ENCODE data around the gene TAF6L. TPM values are rescaled to one million over a fixed set of nuclear protein-coding genes. Genes with fewer than 3 reads are reported as not detected.

The TAF6L gene
- polyA plus RNA-seq, 1 experiment, result 8.9 TPM

DNA sequence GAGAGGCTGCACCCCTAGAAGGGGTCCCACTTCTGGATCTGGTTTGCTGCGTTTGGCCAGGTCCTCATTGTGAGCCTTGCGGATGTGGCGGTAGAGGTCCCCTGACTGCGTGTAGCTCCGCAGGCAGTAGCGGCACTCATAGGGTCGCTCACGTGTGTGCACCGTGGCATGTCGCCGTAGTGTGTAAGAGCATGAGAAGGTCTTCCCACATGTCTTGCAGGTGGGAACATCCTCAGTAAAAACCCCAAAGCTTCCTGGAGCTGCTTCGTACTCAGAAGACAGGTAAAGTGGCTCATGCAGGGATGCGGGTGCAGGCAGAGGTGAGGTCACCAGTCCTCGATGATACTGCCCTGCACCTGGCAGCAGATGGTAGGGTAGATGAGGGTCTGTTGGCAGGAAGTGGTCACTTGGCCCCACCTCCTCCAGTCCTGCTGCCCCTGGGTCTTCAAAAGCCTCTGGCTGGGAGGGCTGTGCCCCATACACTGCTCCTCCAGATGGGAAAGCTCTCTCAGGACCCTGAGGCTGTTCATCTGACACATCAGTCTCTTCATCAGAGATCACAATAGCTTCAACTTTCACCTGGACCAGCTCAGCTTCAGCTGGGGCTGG, 18.9 kb upstream of the TAF6L start:
- ChIA-PET POLR2A (interaction anchor here (1.0 kb wide), 1 partner anchor 12 kb away, joined by 8 read pairs; no protein-coding TSS in a partner anchor), CTCF (interaction anchor here (3.3 kb wide), 1 partner anchor 34 kb away, joined by 14 read pairs; no protein-coding TSS in a partner anchor)
- TF ChIP-seq, protein P1, sequence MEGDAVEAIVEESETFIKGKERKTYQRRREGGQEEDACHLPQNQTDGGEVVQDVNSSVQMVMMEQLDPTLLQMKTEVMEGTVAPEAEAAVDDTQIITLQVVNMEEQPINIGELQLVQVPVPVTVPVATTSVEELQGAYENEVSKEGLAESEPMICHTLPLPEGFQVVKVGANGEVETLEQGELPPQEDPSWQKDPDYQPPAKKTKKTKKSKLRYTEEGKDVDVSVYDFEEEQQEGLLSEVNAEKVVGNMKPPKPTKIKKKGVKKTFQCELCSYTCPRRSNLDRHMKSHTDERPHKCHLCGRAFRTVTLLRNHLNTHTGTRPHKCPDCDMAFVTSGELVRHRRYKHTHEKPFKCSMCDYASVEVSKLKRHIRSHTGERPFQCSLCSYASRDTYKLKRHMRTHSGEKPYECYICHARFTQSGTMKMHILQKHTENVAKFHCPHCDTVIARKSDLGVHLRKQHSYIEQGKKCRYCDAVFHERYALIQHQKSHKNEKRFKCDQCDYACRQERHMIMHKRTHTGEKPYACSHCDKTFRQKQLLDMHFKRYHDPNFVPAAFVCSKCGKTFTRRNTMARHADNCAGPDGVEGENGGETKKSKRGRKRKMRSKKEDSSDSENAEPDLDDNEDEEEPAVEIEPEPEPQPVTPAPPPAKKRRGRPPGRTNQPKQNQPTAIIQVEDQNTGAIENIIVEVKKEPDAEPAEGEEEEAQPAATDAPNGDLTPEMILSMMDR (IDR thresholded peaks at IDR 0.05; ENCODE audit: low read depth, low read length), result no peak
- Histone ChIP-seq H3K27me3 (ENCODE audit: control insufficient read depth, insufficient read depth, low read length) (no peaks in the 10 kb centered on the region), H3K27ac (ENCODE audit: low read depth, low read length) (no peak overlapping the region), H3K4me3 (ENCODE audit: low read depth, low read length) (no peak overlapping the region), H3K9me3 (ENCODE audit: control insufficient read depth, insufficient read depth, low read length) (no peaks in the 10 kb centered on the region)
- no peak for DNase-seq (ENCODE audit: low read depth, low spot score)

DNA sequence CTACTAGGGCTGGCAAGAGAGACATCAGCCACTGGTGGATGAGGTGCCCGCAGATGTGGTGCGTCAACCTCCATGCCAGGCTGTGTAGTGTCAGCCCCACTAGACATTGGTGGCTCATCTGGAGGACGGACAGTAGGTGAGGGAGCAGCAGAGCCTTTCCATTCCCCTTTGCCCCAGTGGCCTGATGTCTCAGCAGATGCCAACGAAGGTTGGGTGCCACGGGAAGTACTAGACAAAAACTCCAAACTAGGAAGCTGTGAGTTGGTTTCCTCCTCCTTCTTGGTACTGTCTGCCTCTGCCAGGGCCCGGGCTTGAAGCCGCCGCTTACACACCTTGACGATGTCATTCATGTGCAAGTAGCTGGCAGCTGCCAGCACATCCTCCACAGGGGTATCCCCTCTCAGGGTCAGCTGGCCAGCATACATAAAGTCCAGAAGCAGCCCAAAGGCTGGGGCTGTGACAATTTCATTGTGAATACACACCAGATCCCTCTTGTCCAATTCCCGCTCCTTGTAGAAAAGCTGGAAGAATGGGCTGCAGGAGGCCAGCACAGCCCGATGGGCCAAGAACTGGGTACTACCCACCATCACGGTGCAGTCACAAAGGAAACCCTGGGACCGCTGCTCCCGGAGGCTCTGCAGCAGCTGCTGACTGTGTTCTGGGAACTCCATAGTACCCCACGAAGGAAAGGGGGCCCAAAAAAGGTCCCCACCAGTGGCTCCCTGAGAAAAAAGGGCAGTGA, 18.0 kb upstream of the TAF6L start:
- TF ChIP-seq, protein P1 (IDR thresholded peaks at IDR 0.05; ENCODE audit: low read depth, low read length), result no peak
- CTCF ChIA-PET, result interaction anchor here (0.7 to 3.3 kb wide), 4 partner anchors 8 to 72 kb away, joined by 3 to 14 read pairs (median 8); partner anchors contain the start of gene POLR2G
- Histone ChIP-seq H3K27ac (ENCODE audit: low read depth, low read length) (no peak overlapping the region), H3K27me3 (ENCODE audit: control insufficient read depth, insufficient read depth, low read length) (no peaks in the 10 kb centered on the region), H3K4me3 (ENCODE audit: low read depth, low read length) (peak overlapping the region; percentile 94), H3K9me3 (ENCODE audit: control insufficient read depth, insufficient read depth, low read length) (no peaks in the 10 kb centered on the region)
- POLR2A ChIA-PET, result interaction anchor here (0.6 to 1.8 kb wide), 22 partner anchors 9 to 239 kb away, joined by 3 to 31 read pairs (median 4); partner anchors contain the start of genes C11orf98, CSKMT, EEF1G and HNRNPUL2
- DNase-seq (ENCODE audit: low read depth, low spot score), result no peak

DNA sequence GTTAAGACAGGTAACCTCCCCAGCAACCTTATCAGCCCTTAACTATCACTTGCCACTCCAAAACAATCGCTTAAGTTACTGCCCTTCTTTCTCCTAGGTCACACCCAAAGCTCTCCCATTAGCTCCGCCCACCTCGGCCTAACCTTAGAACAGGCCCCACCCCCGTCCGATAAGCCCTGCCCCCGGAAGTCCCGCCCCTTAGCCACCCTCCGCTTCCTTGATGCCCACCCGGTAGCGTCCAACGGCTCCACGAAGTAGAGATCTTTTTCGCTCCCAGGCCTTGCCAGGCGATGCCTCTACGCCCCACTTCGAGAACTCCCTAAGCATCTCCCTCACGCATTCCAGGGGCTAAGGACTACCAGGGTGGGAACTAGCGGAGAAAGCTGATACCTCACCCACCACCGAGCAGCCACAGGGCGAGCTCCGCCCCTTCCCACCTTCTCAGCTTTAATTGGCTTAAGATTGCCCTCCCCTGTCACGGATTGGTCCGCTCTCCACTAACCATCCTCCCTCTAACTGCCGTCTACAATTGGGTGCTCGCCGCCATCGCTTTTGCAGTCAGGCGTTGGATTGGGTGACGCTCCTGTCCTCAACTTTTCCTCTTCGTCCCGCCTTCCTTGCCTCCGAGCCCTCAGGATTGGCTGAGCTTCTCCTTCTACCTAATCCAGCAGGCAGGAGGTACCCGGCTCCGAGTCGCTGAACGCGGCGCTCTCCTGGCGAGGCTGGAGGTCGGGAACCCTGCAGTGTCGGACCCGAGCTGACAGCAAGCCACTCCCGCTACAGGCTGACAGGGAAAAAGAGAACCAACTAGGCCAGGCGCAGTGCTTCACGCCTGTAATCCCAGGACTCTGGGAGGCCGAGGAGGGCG, 17.2 kb upstream of the TAF6L start, which contains the start of gene ZBTB3:
TSS of gene ZBTB3 (minus strand) at position 425 of the 868 bp plus-strand sequence. CDS start 496 bp downstream, outside the sequence.
- DNase-seq (ENCODE audit: low read depth, low spot score), result peak; percentile 97
- Histone ChIP-seq H3K27me3 (ENCODE audit: control insufficient read depth, insufficient read depth, low read length) (no peaks in the 10 kb centered on the region), H3K4me3 (ENCODE audit: low read depth, low read length) (peak within 1 kb of the TSS; percentile 94), H3K9me3 (ENCODE audit: control insufficient read depth, insufficient read depth, low read length) (no peaks in the 10 kb centered on the region), H3K27ac (ENCODE audit: low read depth, low read length) (peak within 1 kb of the TSS; percentile 80)
- ChIA-PET POLR2A (interaction anchor here (0.6 to 1.8 kb wide), 29 partner anchors 8 to 249 kb away, joined by 3 to 31 read pairs (median 4); partner anchors contain the start of genes C11orf98, CSKMT, EEF1G and HNRNPUL2), CTCF (interaction anchor here (0.7 to 3.3 kb wide), 5 partner anchors 8 to 99 kb away, joined by 3 to 14 read pairs (median 7); partner anchors contain the start of gene POLR2G)
- TF ChIP-seq, protein P1 (IDR thresholded peaks at IDR 0.05; ENCODE audit: low read depth, low read length), result no peak

DNA sequence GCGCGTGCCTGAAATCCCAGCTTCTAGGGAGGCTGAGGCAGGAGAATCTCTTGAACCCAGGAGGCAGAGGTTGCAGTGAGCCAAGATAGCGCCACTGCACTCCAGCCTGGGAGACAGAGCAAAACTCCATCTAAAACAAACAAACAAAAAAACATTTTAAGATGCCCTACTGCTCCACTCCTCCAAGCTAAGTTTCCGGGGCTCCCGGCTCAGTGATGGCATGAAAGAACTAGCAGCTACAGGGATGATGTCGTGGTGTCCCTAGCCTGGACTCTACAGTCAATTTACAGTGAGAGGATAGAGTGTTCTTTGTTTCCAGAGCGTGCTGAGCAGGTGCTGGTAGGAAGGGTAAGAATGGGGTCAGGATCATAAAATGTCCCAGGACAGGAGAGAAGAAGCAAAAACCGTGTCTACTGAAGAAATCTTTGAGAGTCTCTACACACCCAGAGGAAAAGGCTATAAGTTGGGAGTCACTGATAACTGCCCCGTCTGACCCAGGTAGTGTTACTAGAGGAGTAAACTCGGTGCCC, 16.0 kb upstream of the TAF6L start:
- ChIA-PET POLR2A (no interaction called here), CTCF (interaction anchor here (3.3 kb wide), 1 partner anchor 31 kb away, joined by 14 read pairs; no protein-coding TSS in a partner anchor)
- DNase-seq (ENCODE audit: low read depth, low spot score), result no peak
- H3K27ac ChIP-seq (ENCODE audit: low read depth, low read length), result no peak overlapping the region
- no peak overlapping the region for H3K4me3 ChIP-seq (ENCODE audit: low read depth, low read length)
- H3K9me3 ChIP-seq (ENCODE audit: control insufficient read depth, insufficient read depth, low read length), result no peaks in the 10 kb centered on the region
- TF ChIP-seq, protein P1 (IDR thresholded peaks at IDR 0.05; ENCODE audit: low read depth, low read length), result no peak
- no peaks in the 10 kb centered on the region for H3K27me3 ChIP-seq (ENCODE audit: control insufficient read depth, insufficient read depth, low read length)

Measured in AG04450 (cell line).